Daoy (cell line): ENCODE data around the gene RMRP. TPM values are rescaled to one million over a fixed set of nuclear protein-coding genes. Genes with fewer than 3 reads are reported as not detected.

Source experiments
- DNase-seq: peaks from one replicate; pipeline ENCODE4 v3.0.0-alpha.2; 2015; ENCODE audit warnings: low read depth
- total RNA-seq: library from RNA; depleted of rRNA; stranded (reverse); fragments of >200 nt; shearing (Covaris generic); gene quantifications from 2 replicates; pipeline ENCODE4 v1.2.3, GENCODE V29; 2014

Gene RMRP
- total RNA-seq, 1 experiment from 2014 or later = 3,813 TPM

DNA sequence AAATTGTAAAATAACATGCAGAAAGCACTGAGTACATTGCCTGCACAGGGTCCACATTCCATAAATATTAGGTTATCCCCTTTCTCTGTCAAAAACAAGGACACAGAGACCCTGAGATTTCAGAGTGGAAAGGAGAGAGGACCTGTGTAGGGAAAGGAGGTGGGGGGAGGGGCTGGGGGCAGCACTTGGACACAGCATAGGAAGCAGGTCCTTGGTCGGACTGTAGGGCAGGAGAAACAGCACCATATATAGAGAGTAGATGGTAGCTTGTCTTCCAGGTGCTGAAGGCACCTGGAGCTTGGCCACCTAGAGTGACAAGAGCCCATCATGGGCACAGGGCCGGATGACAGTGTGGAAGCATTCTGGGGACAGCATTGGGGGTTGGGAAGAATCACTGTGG lies 29.5 kb upstream of the RMRP start:
- no peak for DNase-seq

DNA sequence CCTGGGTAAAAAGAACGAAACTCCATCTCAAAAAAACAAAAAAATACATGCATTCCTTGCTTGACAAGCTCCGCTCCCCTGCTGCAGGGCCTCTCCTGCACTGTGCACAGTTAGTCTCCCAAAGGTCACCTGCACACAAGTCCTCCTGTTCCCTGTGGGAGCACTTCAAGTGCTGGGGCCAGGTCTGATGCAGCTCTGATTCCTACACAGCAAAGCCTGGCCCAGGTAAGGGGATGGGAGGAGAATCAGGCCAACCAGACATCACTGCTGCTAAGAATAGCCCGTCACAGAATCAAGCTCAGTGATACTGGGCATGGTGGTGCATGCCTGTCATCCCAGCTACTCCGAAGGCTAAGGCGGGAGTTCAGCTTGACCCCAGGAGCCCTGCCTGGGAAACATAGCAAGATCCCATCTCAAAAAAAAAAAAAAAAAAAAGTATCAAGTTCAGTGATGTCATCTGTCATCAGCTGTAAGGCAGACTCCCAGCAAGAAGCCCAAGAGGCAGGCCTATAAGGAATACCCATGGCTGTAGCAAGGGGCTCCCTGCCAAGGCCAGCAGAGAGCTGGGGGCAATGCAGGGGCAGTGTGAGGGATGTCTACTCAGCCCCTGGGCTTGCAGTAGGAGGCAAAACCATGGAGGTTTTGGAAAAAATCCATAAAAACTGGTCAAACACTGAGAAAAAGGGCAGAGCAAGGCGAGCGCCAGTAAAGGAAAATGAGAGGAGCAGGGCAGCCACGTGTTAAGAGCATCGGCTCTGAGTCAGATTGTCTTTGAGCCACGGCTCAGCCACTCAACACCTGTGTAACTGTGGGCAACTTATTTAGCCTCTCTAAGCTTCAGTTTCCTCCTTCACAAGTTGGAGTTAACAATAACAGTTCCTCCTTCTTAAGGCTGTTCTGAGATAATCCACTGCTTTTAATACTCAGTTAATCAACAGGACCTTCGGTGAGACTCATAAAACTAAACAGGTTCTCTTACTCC lies 28.7 kb upstream of the RMRP start:
- DNase-seq = no peak

DNA sequence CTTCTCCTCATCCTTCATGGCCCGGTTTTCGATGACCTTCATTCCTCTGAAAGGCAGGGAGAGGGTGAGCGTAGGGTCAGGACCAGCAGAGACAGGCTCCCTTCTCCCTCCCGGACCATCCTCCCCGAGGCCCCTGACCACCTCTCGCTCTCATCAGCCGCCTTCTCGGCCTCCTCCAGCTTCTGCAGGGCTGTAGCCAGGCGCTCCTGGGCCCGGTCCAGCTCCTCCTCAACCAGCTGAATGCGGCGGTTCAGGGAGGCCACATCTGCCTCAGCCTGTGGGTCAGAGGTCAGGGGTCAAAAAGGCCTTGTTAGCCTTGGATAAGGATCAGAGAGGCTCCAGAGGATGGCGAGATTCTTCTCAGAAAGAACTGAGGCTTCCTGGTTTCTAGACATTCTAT lies 27.7 kb upstream of the RMRP start:
- DNase-seq = no peak

DNA sequence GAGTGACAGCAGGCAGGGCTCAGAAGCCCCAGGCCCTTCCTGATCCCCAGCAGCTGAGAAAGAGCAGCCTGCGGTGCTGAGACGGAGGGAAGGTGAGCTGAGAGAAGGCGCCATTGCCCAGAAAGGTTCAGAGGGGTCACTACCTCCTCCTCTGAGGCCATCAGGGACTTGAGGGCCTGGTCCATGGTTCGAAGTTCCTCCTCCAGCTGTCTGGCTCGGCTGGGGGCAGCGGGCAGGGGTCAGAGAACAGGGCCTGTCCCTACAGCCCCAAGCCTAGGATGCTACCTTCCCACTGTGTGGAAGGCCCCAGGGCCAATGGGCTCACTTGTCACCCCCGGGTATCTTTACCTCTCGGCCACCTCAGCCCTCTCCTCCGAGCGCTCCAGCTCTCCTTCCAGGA lies 27.1 kb upstream of the RMRP start:
- DNase-seq = no peak

DNA sequence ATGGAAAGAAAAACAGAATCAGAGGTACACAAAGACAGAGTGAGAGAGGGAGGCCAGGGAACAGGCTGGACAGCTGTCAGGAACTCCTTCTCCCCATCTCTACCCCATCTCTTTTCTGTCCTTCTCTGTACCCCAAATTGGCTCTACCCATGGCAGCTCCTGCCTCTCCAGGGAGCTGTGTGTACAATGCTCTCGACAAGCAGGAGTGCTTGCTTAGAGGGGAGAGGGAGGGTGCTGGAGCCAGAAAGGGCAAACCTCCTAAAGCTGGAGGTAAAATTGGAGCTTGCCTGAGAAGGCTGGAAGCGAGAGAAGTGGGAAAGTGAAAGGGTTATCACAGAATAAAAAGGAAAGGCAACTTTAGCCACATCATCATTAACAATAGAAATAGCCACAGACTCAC lies 25.5 kb upstream of the RMRP start:
- no peak for DNase-seq

DNA sequence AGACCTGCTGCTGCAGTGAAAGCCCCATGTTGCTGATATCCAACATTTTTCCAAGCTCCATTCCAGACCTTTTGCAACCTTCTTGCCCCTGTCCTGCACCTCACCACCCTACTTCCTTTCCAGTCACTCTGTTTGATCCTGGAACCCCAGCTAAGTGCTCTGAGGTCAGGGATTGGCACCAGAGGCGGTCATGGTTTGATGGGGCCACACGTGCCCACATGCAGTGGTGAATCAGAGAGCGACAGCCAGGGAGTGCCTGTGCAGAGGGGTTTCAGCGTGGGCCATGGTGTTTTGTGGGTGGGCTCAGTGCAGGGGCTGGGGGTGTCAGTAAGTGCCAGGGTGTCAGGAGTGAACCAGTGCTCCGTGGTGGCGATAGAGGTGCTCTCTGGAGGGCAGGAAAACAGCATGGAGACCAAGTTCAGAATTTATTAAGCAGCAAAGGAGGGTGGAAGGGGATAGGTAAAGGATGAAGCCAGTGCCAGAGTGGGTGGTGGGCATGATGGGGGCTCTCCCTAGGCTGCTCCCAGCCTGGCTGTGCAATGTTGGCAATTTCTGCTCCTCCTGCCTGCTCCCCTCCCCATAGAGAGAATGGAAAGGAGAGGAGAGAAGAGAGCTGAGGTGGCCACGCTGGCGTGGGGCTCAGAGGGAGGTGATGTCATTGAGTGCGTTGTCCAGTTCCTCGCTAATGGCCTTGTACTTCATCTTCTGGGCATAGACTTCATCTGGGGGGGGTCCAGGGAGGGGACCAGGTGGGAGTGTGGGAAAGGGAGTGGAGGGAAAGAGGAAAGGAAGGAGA lies 24.9 kb upstream of the RMRP start:
- DNase-seq = no peak

DNA sequence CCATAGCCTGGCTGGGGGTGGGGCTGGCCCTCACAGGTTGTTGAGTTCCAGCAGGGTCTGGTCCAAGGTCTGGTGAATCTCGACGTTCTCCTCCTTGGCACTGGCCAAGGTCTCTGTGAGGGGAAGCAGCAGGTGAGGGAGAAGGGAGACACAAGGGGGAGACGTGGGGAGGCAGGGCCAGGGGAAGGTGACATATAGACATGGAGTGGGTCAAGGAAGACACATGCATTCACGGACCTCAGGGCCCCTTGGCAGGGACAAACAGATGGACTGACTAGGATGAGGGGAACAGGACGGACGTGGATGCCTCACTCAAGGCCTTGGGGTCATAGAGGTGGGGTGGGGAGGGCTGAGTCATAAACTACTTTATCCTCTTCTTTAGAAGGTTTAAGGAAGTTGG lies 24.2 kb upstream of the RMRP start:
- DNase-seq = no peak

DNA sequence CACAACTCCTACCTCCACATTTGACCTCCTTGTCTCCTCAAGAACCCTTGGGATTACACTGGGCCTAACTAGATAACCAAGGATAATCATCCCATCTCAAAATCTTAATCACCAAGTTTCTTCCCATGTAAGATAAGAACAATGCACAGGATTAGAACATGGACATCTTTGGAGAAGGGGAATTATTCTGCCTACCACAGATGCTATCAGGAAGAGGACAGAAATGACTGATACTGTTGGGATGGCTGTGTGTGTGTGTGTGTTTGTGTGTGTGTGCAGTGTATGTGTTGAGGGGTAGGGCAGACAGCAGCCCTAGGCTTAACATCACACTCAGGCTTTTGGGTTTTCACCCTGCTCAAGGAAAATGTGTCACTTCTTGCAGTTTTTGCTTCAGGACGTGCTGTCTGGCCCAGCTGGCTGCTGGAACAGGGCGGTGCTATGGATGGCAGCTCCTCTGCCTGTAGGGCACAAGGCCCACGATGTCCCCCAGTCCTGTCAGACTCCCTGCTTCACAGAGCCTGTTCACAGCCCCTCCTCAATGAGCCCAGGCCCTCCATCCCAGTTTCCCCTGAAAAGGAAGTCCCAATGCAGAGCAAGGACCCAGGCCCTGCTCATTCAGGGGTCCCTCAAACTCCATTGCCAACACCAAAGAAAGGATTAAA lies 23.7 kb upstream of the RMRP start:
- DNase-seq = no peak

DNA sequence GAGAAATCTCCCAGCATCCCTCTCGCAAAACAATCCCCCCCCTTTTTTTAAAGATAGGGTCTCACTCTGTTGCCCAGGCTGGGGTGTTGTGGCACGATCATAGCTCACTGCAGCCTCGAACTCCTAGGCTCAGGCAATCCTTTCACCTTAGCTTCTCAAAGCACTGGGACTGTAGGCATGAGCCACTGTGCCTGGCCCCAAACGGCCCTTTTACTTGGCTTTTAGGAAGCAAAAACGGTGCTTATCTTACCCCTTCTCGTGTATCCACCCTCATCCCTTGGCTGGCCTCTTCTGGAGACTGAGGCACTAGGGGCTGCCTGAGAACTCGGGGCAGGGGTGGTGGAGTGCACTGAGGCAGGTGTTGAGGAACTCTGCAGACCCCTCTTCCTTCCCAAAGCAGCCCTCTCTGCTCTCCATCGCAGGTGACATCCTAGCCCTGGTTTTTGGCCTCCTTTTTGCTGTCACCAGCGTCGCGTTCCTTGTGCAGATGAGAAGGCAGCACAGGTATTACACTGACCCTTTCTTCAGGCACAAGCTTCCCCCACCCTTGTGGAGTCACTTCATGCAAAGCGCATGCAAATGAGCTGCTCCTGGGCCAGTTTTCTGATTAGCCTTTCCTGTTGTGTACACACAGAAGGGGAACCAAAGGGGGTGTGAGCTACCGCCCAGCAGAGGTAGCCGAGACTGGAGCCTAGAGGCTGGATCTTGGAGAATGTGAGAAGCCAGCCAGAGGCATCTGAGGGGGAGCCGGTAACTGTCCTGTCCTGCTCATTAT lies 22.7 kb upstream of the RMRP start:
- DNase-seq = peak; percentile 34

DNA sequence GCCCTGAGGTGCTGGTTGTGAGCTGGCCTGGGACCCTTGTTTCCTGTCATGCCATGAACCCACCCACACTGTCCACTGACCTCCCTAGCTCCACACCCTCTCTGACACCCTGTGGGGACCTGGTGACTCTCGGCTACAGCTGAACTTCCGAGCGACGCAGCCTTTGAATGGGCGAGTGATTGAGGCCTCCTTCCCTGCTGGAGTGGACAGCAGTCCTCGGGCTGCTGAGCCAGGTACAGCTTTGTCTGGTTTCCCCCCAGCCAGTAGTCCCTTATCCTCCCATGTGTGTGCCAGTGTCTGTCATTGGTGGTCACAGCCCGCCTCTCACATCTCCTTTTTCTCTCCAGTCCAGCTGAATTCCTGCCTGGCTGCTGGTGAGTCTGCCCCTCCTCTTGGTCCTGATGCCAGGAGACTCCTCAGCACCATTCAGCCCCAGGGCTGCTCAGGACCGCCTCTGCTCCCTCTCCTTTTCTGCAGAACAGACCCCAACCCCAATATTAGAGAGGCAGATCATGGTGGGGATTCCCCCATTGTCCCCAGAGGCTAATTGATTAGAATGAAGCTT lies 22.0 kb upstream of the RMRP start:
- no peak for DNase-seq

DNA sequence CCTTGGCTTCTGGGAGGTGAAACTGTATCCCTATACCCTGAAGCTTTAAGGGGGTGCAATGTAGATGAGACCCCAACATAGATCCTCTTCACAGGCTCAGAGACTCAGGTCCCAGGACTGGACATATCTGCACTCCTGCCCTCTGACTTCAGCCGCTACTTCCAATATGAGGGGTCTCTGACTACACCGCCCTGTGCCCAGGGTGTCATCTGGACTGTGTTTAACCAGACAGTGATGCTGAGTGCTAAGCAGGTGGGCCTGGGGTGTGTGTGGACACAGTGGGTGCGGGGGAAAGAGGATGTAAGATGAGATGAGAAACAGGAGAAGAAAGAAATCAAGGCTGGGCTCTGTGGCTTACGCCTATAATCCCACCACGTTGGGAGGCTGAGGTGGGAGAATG lies 21.3 kb upstream of the RMRP start:
- DNase-seq = no peak

DNA sequence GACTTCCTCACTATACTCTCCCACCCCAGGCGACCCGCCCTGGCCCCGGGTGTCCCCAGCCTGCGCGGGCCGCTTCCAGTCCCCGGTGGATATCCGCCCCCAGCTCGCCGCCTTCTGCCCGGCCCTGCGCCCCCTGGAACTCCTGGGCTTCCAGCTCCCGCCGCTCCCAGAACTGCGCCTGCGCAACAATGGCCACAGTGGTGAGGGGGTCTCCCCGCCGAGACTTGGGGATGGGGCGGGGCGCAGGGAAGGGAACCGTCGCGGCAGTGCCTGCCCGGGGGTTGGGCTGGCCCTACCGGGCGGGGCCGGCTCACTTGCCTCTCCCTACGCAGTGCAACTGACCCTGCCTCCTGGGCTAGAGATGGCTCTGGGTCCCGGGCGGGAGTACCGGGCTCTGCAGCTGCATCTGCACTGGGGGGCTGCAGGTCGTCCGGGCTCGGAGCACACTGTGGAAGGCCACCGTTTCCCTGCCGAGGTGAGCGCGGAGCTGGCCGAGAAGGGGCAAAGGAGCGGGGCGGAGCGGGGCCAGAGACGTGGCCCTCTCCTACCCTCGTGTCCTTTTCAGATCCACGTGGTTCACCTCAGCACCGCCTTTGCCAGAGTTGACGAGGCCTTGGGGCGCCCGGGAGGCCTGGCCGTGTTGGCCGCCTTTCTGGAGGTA lies 18.0 kb upstream of the RMRP start:
- no peak for DNase-seq

DNA sequence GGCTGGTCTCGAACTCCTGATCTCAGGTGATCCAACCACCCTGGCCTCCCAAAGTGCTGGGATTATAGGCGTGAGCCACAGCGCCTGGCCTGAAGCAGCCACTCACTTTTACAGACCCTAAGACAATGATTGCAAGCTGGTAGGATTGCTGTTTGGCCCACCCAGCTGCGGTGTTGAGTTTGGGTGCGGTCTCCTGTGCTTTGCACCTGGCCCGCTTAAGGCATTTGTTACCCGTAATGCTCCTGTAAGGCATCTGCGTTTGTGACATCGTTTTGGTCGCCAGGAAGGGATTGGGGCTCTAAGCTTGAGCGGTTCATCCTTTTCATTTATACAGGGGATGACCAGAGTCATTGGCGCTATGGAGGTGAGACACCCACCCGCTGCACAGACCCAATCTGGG lies 17.4 kb upstream of the RMRP start:
- DNase-seq = no peak

DNA sequence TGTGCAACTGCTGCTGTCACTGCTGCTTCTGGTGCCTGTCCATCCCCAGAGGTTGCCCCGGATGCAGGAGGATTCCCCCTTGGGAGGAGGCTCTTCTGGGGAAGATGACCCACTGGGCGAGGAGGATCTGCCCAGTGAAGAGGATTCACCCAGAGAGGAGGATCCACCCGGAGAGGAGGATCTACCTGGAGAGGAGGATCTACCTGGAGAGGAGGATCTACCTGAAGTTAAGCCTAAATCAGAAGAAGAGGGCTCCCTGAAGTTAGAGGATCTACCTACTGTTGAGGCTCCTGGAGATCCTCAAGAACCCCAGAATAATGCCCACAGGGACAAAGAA lies 16.2 kb upstream of the RMRP start:
- DNase-seq = no peak

DNA sequence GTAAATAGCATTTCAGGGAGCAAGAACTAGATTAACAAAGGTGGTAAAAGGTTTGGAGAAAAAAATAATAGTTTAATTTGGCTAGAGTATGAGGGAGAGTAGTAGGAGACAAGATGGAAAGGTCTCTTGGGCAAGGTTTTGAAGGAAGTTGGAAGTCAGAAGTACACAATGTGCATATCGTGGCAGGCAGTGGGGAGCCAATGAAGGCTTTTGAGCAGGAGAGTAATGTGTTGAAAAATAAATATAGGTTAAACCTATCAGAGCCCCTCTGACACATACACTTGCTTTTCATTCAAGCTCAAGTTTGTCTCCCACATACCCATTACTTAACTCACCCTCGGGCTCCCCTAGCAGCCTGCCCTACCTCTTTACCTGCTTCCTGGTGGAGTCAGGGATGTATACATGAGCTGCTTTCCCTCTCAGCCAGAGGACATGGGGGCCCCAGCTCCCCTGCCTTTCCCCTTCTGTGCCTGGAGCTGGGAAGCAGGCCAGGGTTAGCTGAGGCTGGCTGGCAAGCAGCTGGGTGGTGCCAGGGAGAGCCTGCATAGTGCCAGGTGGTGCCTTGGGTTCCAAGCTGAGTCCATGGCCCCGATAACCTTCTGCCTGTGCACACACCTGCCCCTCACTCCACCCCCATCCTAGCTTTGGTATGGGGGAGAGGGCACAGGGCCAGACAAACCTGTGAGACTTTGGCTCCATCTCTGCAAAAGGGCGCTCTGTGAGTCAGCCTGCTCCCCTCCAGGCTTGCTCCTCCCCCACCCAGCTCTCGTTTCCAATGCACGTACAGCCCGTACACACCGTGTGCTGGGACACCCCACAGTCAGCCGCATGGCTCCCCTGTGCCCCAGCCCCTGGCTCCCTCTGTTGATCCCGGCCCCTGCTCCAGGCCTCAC lies 15.6 kb upstream of the RMRP start, which contains the start of gene CA9:
CA9 (plus strand) TSS at position 797 of the 893 bp plus-strand sequence; CDS start at position 829, 32 bp downstream.
- no peak for DNase-seq

DNA sequence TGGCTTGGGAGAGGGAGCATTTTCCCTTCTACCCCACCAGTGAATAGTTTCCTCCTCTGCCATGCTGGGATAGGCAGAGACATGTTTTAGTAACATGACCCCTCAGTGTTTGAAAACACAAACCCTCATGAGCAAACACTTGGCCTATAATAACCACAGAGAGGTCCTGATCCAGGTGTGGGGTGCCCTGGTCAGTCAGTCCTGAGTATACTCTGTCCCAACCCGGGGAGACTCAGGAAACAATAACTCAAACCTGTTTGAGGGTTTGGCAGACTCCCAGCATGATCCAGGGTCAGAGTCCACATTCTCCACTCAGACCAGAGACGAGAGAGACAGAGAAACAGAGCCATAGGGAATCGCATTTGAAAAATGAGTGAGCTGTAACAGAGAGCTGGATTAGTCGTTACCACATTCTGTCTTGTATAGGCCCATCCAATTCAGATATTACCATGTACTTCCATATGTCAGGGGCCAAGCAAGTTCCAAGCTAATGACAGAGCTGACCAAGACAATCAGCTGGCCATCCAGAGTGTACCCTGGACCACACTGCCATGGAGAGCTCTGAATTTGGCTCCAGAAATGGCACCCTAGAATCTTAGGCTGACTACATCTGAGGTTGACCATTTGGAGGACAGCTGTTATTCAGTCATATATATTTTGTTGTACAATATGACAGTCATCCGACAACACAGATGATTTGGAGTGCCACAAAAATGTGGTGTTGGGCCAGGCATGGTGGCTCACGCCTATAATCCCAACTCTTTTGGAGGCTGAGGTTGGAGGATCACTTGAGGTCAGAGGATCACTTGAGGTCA lies 11.7 kb upstream of the RMRP start:
- DNase-seq = no peak

DNA sequence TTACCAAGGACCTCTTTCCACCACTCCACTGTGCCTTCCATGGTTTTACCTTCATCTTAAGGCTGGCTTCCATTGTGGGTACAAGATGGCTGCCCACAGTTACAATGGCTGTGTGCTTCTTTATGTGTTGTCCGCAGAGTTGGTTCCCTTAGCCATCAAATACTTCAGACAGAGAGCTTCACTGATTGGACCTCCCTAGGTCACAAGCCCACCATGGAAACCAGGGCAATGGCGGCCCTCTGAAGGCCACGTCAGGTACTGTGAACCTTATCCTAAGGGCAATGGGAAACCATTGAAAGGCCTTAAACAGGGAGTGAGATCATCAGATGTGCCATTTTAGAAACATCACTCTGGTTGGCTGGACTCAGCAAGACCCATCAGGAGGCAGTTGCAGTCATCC lies 10.1 kb upstream of the RMRP start:
- DNase-seq = no peak

DNA sequence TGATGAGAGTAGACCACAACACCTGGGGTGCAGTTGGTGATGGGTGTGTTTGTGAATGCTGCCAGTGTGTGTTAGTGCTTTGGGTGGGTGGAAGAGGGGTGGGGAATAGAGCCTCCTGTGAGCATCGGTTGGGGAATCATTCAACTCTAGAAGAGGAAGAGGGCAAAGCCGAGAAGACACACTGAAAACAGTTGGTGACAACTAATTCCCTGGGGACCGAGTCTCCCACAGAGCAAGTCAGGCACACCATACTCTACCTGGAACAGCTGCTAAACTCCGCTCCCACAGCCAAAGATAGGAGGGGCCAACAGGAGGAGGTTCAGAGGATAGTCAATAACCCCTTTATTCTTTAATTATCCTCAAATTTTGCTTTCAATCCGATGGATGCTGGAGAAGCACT lies 8.7 kb upstream of the RMRP start:
- DNase-seq = no peak

DNA sequence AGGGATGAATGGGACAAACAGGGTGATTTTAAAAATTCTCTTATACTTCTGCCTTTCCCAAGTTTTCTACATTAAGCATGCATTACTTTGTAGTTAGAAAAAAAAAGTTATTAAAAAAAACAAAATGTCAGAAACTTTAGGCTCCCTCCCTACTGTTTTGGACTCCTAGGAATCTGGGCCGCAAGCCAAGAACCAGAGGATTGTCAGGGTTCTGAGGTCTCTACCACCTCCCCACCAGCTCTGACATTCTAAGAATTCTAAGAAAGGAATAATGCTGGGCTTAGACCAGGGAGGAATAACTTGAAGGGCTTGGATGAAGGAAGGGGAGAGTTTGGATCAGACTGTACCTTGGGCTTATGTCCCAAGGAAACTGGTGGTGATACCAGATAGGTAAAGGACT lies 8.2 kb upstream of the RMRP start:
- no peak for DNase-seq
